Measurements from ENCODE around the gene CDH22.

CDH22 gene

DNA sequence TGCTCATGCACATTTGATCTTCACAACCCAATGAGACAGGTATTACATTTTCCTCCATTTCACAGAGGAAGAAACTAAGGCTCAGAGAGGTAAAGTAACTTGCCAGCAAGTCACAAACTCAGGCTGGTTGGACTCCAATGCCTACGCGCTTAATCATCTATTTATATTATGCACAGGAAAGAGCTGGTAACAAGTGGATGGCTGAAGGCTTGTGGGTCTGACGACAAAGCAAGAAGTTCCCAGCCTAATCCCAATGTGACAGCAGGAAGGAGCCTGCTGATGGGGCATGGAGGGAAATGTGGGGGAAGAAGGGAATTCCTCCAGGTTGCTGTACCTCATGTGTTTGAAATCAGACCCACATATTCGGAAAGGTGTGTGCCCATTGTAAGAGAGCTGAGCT lies 3.9 kb downstream of the CDH22 start:
- no peak overlapping the region for H3K4me3 ChIP-seq (ENCODE audit: low read depth, low read length)
- DNase-seq (ENCODE audit: low read depth), result no peak

DNA sequence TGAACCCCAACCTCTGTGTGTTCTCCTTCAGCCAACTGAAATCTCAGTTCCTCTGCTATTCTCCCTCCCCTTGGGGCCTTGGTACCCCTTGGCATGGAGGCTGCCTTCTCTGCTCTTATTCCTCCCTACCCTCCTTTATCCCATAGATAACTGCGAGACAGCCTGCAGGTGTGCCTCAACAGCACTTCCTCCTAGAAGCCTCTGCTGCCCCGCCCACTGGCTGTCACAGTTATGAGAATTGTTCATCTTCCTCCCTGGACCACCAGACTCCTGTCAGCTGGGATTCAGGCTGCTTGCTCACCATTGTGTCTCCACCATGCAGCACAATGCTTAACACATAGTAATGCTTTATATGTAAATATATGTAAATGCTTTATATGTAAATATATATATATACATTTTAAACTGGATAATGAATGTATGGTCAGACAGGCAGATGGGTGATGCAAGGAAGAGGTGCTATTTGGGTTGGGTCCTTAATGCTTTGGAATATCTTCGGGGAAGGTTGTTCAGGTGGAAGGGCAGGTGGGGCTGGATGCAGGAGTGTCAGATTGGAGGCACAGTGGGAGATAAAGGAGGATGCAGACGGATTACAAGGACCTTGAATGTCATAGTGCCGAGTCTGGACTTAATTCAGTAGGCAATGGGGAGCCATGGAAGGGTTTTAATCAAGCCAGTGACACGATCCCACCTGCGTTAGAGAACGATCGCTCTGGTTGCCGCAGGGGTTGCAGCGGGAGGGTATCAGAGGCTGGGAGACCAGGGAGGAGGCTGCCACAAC lies 4.9 kb downstream of the CDH22 start:
- DNase-seq (ENCODE audit: low read depth), result no peak
- H3K4me3 ChIP-seq (ENCODE audit: low read depth, low read length), result no peak overlapping the region

DNA sequence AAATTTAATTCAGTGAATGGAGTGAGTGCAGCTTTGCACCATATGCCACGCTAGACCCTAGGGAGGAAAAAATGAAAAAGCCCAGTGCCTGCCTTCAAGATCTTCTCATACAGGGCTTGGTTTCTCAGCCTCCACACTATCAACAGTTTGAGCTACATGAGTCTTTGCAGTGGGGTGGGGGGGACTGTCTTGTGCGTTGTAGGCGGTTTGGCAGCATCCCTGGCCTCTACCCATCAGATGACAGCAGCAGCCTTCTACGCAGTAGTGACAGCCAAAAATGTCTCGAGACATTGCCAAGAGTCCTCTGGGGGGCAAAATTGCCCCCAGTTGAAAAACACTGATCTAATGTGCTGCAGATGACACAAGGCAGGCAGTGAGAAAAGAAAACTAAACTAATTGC lies 6.2 kb downstream of the CDH22 start:
- no peak for DNase-seq (ENCODE audit: low read depth)

GRCh38 chr20:46300281-46300680 lies 8.0 kb downstream of the CDH22 start:
- no peak for DNase-seq (ENCODE audit: low read depth)
- H3K4me3 ChIP-seq (ENCODE audit: low read depth, low read length), result no peak overlapping the region

More for the DNA sequence above, 6.2 kb downstream of the CDH22 start:
- no peak overlapping the region for H3K4me3 ChIP-seq (ENCODE audit: low read depth, low read length)

DNA sequence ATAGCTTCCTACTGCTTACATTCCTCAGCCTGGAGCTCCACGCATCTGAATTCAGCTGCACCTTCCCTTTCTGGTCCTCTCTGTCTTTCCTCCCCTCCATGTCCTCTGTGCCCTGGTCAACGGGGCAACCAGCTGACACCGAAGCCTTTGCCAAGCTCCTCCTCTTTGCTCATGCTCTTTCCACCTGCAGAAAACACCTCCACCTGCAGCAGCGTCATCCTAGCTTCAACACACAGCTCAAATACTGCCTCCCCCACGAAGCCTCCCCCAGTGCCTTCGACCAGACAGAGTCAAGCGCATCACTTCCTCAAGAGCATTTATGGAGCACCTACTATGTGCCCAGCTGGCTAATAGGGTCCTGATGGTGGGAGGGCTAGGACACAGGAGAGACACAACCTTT lies 9.2 kb downstream of the CDH22 start:
- DNase-seq (ENCODE audit: low read depth), result no peak
- H3K4me3 ChIP-seq (ENCODE audit: low read depth, low read length), result no peak overlapping the region

GRCh38 chr20:46298374-46298773 lies 9.9 kb downstream of the CDH22 start:
- DNase-seq (ENCODE audit: low read depth), result no peak

DNA sequence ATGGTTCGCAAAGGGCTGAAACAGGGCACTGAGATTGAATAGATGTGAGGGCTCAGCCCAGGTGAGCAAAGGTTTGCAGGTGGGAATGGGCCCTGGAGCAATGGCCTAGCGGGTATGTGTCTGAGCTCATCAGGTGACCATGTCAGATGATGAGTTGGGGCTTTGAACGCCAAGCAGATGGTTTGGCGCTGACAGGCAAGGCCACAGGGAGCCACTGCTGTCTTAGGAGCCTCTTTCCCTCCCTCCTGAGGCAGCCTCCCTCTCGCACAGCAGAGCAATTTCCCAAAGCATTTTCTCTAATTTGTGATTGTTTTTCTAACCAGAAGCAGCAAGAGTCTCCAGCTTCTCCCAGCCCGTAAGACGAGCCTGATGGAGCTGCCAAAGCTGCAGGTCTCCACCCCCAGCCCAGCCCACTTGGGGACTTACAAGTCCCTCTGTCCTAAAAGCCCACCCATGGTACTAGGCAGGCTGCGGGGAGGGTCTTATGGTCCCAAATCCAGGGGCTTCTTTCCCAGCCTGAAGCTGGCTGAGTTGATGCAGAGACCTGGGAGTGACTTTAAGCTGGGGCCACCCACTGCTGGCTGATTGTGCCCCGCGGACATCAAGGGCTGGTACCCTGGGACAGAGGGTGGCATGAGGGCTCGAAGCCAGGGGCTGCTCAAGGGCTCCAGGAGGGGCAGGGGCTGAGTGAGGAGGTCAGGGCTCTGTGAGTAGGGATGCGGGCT lies 11.6 kb downstream of the CDH22 start:
- H3K4me3 ChIP-seq (ENCODE audit: low read depth, low read length), result no peak overlapping the region

More at GRCh38 chr20:46298374-46298773, 9.9 kb downstream of the CDH22 start:
- no peak overlapping the region for H3K4me3 ChIP-seq (ENCODE audit: low read depth, low read length)

GRCh38 chr20:46293084-46293483 lies 15.2 kb downstream of the CDH22 start:
- DNase-seq (ENCODE audit: low read depth), result peak; percentile 11
- no peak overlapping the region for H3K4me3 ChIP-seq (ENCODE audit: low read depth, low read length)

More for the DNA sequence above, 11.6 kb downstream of the CDH22 start:
- no peak for DNase-seq (ENCODE audit: low read depth)

DNA sequence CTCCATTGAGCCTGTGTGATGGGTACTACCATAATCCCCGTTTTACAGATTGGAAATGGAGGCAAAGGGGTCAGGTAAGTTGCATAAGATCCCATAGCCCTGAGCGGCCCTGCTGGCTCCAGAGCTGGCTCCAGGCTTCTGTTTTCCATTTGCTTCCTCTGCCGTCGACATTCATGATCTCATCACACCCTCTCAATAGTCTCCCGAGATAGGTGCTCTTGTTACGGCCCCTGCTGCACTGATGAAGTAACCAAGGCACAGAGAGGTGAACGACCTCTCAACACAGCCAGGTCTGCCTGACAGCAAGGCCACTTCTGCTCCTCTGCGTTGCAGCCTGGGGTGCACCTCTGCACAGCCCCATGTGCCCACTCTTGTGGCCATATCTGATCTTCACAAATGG lies 16.9 kb downstream of the CDH22 start:
- no peak overlapping the region for H3K4me3 ChIP-seq (ENCODE audit: low read depth, low read length)
- DNase-seq (ENCODE audit: low read depth), result no peak

DNA sequence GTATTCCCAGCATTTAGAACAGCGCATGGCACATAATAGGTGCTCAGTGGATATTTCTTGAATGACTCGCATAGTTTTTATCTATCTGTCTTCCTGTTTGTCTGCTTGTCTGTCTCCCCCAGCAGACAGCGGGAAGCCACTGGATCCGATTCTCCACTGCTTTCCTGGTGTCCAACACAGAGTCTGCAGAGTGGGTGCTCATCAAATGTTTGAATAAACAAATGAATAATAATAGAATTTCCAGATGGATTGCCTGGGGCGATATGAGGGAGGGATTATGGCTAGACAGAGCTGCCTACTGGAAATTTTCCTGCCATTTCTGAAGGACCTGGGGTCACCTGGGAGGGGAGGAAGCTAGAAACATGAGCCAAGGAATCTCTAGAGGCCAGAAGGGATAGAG lies 18.9 kb downstream of the CDH22 start:
- no peak overlapping the region for H3K4me3 ChIP-seq (ENCODE audit: low read depth, low read length)
- no peak for DNase-seq (ENCODE audit: low read depth)

- H3K4me3 ChIP-seq (ENCODE audit: low read depth, low read length), result no peak overlapping the region
- no peak for DNase-seq (ENCODE audit: low read depth)
These were observed 21.3 kb downstream of the CDH22 start for GRCh38 chr20:46286977-46287376.

DNA sequence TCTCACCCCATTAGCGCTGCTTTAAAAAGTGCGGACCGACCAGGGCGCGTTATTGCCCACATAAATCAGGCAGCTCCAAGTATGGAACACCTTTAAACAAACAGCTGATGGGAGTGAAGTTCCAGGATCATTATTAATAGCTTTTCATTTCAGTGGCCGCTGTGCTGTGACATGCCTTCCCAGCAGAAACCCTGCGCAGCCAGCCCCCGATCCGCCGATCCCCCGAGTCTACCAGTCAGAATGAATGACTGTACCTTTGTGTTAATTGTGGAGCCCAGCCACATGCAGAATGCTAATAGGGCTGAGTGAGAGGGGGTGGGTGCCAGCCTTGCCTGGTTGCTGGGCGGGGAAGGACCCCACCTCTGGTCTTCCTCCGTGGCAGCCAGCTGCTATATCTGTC lies 21.9 kb downstream of the CDH22 start:
- H3K4me3 ChIP-seq (ENCODE audit: low read depth, low read length), result no peak overlapping the region

DNA sequence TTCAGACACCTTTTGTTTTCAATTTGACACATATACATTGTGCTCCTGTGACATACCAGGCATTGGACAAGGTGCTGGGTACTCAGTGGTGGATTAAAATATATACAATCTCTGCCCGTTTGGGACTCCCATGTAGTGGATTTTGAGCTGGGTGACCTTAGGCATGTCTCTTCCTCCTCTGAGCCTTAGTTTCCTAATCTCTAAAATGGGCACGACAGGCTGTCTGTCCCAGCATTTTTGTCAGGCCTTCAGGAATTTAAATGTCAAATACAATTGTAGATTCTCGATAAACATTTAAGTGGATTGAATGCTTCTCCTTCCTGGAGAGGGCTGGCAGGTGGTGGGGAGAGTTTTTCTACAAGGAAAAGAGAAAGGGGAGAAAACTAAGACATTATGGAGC lies 22.6 kb downstream of the CDH22 start:
- no peak for DNase-seq (ENCODE audit: low read depth)
- H3K4me3 ChIP-seq (ENCODE audit: low read depth, low read length), result no peak overlapping the region

More for the DNA sequence above, 21.9 kb downstream of the CDH22 start:
- DNase-seq (ENCODE audit: low read depth), result no peak

- H3K4me3 ChIP-seq (ENCODE audit: low read depth, low read length), result no peak overlapping the region
- DNase-seq (ENCODE audit: low read depth), result no peak
These were observed 23.2 kb downstream of the CDH22 start for GRCh38 chr20:46285072-46285471.

- DNase-seq (ENCODE audit: low read depth), result no peak
- H3K4me3 ChIP-seq (ENCODE audit: low read depth, low read length), result no peak overlapping the region
These were observed 24.3 kb downstream of the CDH22 start for GRCh38 chr20:46284040-46284427.

DNA sequence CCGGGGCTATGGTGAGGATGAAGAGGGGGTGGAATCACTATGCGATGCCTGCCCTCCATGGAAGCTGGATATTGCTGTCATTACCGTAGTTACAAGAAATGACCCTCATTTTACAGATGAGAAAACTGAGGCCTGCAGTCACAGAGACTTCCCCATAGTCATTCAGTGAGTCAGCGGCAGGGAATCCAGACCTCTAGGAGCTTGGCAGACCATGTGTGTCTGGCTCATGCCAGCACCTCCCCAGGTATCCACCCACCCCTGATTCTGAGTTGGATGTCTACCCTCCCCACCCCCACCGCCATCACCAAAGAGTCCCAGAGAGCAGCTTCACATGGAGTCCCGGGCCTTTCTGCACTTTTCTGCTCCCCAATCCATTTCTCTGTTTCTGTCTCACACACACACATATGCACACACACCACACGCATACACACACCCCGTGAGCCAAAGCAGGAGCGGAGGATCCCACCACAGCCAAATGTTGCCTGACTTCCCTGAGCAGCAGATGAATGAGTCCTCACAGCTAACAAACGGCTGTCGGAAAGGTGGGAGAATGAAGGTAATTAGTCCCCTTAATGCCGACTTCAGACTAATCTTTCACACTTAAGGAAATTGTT lies 24.8 kb downstream of the CDH22 start:
- H3K4me3 ChIP-seq (ENCODE audit: low read depth, low read length), result no peak overlapping the region
- DNase-seq (ENCODE audit: low read depth), result no peak

DNA sequence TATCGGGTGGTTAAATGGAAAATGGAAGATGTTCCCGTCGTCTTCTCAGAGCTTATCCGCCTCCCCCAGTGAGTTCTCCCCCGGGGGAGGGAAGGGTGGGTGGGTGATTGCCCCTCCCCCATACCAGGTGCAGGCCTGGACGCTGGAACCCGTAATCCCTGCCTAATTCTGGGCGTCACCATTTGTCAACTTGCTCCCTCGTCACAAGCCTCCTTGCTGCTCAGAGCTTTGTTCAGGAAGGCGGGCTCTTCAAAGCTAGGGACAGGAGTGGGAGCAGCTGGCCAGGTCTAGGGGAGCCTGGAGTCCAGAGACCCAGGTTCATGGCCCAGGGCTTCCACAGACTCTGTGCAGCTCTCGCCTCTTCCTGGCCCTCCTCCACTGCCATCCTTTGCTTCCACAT lies 25.6 kb downstream of the CDH22 start:
- no peak overlapping the region for H3K4me3 ChIP-seq (ENCODE audit: low read depth, low read length)
- DNase-seq (ENCODE audit: low read depth), result no peak

DNA sequence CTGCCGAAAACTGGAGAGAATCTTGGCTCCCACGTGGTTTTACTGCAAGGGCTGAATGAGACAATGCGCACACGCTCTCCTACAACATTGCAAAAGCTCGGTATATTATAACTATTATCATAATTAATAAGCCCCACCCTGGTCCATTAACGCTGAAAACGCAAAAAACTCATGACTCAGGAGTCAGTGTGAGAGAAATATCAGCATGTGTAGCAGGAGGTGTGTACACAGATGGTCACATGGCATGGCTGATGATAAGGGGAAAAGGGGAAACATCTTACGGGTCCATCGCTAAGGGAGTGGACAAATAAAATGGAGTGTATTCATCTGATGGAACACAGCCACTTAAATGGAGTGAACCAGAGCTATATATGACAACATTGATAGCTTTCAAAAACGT lies 29.2 kb downstream of the CDH22 start:
- DNase-seq (ENCODE audit: low read depth), result no peak
- H3K4me3 ChIP-seq (ENCODE audit: low read depth, low read length), result no peak overlapping the region

- H3K4me3 ChIP-seq (ENCODE audit: low read depth, low read length), result no peak overlapping the region
- no peak for DNase-seq (ENCODE audit: low read depth)
These were observed 30.7 kb downstream of the CDH22 start for GRCh38 chr20:46277602-46278001.

DNA sequence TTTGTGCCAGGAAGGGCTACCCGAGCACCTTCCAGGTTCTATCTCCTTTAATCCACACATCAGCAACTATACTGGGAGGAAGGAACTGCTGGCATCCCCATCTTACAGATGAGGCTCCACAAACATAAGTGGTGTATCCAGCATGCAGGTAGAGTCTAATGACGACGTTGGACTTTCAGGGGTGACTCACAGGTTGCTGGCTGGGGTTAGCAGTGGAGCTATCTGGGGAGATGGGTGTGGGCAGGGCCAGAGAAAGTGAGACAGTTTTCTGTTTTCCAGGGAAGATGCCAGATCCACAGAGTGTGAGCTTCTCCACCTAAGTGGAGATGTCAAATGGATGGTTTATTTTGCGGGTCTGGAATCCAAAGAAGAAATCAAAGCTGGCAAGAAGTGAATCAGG lies 31.8 kb downstream of the CDH22 start:
- DNase-seq (ENCODE audit: low read depth), result no peak
- H3K4me3 ChIP-seq (ENCODE audit: low read depth, low read length), result no peak overlapping the region

- no peak overlapping the region for H3K4me3 ChIP-seq (ENCODE audit: low read depth, low read length)
- DNase-seq (ENCODE audit: low read depth), result no peak
These were observed 33.2 kb downstream of the CDH22 start for GRCh38 chr20:46275091-46275490.

Measured in skeletal muscle cell (primary cell).